Suprapubic skin (tissue), 4 donors: ENCODE measurements around the gene LDB2.
"Not testable (repeated sequence)": the region's sequence is repeated elsewhere in the genome, so short reads cannot be mapped to it uniquely, and the experiment has no call there.

Experiments used
- POLR2A ChIP-seq, 2 donors: fragments of 450-650 bp; IDR thresholded peaks; one replicate each; pipeline ENCODE4 v1.6.1; 2017; ENCODE audit warnings: antibody characterized with exemption in 2 of 2, mild to moderate bottlenecking in 2 of 2, moderate library complexity in 2 of 2
- POLR2AphosphoS5 ChIP-seq, 3 donors: sonication (generic); formaldehyde crosslinking; IDR thresholded peaks; one replicate each; pipeline ENCODE4 v1.6.1; 2017; ENCODE audit warnings: antibody characterized with exemption in 3 of 3
- TF ChIP-seq, protein P1 (sequence below), 2 donors: fragments of 200-600 bp in 1 of 2; fragments of 450-650 bp in 1 of 2; sonication (generic) in 1 of 2; IDR thresholded peaks; one replicate each; pipeline ENCODE4 v1.5.1; 2016 to 2019; ENCODE audit warnings: antibody characterized with exemption in 2 of 2, mild to moderate bottlenecking in 1 of 2, moderate library complexity in 1 of 2

DNA sequence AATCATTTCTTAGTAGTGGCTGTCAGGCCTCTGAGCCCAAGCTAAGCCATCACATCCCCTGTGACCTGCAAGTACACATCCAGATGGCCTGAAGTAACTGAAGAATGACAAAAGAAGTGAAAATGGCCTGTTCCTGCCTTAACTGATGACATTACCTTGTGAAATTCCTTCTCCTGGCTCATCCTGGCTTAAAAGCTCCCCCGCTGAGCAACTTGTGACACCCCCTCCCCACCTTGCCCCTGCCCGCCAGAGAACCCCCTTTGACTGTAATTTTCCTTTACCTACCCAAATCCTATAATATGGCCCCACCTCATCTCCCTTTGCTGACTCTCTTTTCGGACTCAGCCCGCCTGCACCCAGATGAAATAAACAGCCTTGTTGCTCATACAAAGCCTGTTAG, 20.3 kb upstream of the LDB2 start:
- TF ChIP-seq POLR2A, POLR2AphosphoS5 (IDR thresholded peaks at IDR 0.05): not testable (repeated sequence)
- TF ChIP-seq, protein P1, sequence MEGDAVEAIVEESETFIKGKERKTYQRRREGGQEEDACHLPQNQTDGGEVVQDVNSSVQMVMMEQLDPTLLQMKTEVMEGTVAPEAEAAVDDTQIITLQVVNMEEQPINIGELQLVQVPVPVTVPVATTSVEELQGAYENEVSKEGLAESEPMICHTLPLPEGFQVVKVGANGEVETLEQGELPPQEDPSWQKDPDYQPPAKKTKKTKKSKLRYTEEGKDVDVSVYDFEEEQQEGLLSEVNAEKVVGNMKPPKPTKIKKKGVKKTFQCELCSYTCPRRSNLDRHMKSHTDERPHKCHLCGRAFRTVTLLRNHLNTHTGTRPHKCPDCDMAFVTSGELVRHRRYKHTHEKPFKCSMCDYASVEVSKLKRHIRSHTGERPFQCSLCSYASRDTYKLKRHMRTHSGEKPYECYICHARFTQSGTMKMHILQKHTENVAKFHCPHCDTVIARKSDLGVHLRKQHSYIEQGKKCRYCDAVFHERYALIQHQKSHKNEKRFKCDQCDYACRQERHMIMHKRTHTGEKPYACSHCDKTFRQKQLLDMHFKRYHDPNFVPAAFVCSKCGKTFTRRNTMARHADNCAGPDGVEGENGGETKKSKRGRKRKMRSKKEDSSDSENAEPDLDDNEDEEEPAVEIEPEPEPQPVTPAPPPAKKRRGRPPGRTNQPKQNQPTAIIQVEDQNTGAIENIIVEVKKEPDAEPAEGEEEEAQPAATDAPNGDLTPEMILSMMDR (IDR thresholded peaks at IDR 0.05), result not testable (repeated sequence)
